SK-N-SH treated with all-trans-retinoic acid at 6 μM for 48 hours (cell line): ENCODE data around the gene MKX.

ENCODE experiments used
- ARNTL ChIP-seq: fragments of 450-650 bp; formaldehyde crosslinking; IDR thresholded peaks from 2 replicates; pipeline ENCODE4 v1.5.0; 2020; ENCODE audit warnings: low read depth, mild to moderate bottlenecking, moderate library complexity, borderline replicate concordance
- BACH2 ChIP-seq: fragments of 250-450 bp; sonication (Bioruptor Pico); IDR thresholded peaks from 2 replicates; pipeline ENCODE4 v1.9.0; 2021; ENCODE audit warnings: mild to moderate bottlenecking, borderline replicate concordance
- GLIS3 ChIP-seq: fragments of 250-450 bp; sonication (Bioruptor Pico); IDR thresholded peaks from 2 replicates; pipeline ENCODE4 v1.5.0; 2020; ENCODE audit warnings: mild to moderate bottlenecking, moderate library complexity
- OSR1 ChIP-seq: fragments of 250-450 bp; sonication (Bioruptor Pico); IDR thresholded peaks from 2 replicates; pipeline ENCODE4 v1.8.0; 2022; ENCODE audit warnings: moderate library complexity, mild to moderate bottlenecking, inconsistent platforms
- POU6F1 ChIP-seq: fragments of 250-450 bp; sonication (Bioruptor Pico); IDR thresholded peaks from 2 replicates; pipeline ENCODE4 v1.8.0; 2021; ENCODE audit warnings: low read depth, mild to moderate bottlenecking, moderate library complexity, borderline replicate concordance
- TSHZ2 ChIP-seq: fragments of 250-450 bp; sonication (Bioruptor Pico); IDR thresholded peaks from 2 replicates; pipeline ENCODE4 v1.5.0; 2020; ENCODE audit warnings: mild to moderate bottlenecking, moderate library complexity
- ZNF565 ChIP-seq: fragments of 450-650 bp; formaldehyde crosslinking; conservative IDR thresholded peaks from 2 replicates; pipeline ENCODE4 v1.5.0; 2020; ENCODE audit warnings: low read depth, mild to moderate bottlenecking, moderate library complexity

GRCh38 chr10:27716521-27716920 lies 29.1 kb downstream of the MKX start:
- TF ChIP-seq OSR1 (no peak), ZNF565 (CRISPR knock-in tag) (no peak), ARNTL (CRISPR knock-in tag) (no peak), TSHZ2 (CRISPR knock-in tag) (no peak), GLIS3 (no peak), BACH2 (CRISPR knock-in tag) (no peak), POU6F1 (CRISPR knock-in tag) (no peak)
